ENCODE data around the gene SRGAP1.
A peak's percentile ranks its signal among the peaks of the same experiment; 100 is the strongest.

SRGAP1 gene

DNA sequence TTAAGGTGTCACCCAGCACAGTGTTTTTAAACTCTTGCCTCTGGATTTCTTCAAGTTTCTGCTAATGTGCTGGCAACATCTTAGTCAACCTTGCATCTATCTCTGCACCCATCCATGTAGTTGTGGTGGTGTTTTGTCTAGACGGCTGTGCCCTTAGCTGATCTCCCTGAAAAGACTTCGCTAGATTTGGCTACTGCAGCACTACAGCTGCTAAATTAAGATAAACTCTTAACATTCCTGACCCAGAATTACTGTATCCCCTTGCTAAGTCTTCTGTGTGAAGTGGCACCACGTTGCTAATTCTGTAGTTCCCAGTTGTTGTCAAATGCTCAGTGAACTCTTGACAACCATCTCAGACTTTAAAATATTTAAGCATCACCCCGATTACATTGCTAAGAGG, 66.8 kb downstream of the SRGAP1 start:
- H3K4me3 ChIP-seq (replicated peaks in 1 of 2; ENCODE audit: low read depth in 2 of 2, low read length in 2 of 2), result no peak overlapping the region
- no peak for TF ChIP-seq CTCF (IDR thresholded peaks at IDR 0.05; ENCODE audit: low read depth, low read length)

DNA sequence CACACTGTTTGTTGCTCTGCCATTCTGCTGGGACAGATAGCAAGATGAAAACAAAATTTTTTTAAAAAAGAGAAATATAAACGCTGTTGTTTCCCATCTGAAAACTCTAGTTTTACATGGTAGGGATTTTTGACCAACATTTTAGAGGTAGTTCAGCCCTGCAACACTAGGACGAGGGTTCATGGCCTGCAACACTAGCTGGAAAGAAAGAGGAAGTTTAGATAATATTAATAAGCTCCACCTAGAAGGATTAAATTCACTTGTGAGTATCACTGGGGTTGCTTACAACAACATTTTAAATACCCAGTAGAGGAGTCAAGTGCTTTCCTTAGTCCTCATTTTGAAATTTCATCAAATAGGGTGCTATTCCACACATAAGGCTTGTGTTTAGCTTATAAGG, 68.2 kb downstream of the SRGAP1 start:
- H3K4me3 ChIP-seq (replicated peaks in 1 of 2; ENCODE audit: low read depth in 2 of 2, low read length in 2 of 2), result no peak overlapping the region
- no peak for DNase-seq (ENCODE audit: low read depth in 2 of 2)
- TF ChIP-seq CTCF (IDR thresholded peaks at IDR 0.05; ENCODE audit: low read depth, low read length), result no peak

More for the DNA sequence above, 66.8 kb downstream of the SRGAP1 start:
- DNase-seq (ENCODE audit: low read depth in 2 of 2), result no peak

DNA sequence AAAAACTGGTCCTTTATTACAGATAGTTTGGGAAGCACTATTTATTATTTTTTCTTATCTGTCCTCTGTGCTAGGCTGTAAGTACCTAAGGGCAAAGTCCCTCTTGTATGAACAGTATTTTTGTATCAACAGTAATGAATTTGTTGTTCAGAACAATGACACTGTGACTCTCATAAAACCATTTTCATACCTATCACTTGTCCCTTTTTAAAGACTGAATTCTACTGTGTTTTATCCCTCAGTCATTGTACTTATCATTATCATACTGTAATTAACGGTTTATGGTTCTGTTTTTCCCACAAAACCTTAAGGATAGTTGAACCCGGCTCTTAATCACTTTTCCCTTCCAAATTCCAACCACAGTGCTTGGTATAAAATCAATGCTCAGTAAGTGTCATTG, 69.4 kb downstream of the SRGAP1 start:
- TF ChIP-seq CTCF (IDR thresholded peaks at IDR 0.05; ENCODE audit: low read depth, low read length), result no peak
- DNase-seq (ENCODE audit: low read depth in 2 of 2), result no peak
- H3K4me3 ChIP-seq (replicated peaks in 1 of 2; ENCODE audit: low read depth in 2 of 2, low read length in 2 of 2), result no peak overlapping the region

GRCh38 chr12:63915105-63915800, 70.8 kb downstream of the SRGAP1 start:
- peak; percentile 68 to 83 for DNase-seq (ENCODE audit: low read depth in 2 of 2)
- no peak for TF ChIP-seq CTCF (IDR thresholded peaks at IDR 0.05; ENCODE audit: low read depth, low read length)
- H3K4me3 ChIP-seq (replicated peaks in 1 of 2; ENCODE audit: low read depth in 2 of 2, low read length in 2 of 2), result no peak overlapping the region

DNA sequence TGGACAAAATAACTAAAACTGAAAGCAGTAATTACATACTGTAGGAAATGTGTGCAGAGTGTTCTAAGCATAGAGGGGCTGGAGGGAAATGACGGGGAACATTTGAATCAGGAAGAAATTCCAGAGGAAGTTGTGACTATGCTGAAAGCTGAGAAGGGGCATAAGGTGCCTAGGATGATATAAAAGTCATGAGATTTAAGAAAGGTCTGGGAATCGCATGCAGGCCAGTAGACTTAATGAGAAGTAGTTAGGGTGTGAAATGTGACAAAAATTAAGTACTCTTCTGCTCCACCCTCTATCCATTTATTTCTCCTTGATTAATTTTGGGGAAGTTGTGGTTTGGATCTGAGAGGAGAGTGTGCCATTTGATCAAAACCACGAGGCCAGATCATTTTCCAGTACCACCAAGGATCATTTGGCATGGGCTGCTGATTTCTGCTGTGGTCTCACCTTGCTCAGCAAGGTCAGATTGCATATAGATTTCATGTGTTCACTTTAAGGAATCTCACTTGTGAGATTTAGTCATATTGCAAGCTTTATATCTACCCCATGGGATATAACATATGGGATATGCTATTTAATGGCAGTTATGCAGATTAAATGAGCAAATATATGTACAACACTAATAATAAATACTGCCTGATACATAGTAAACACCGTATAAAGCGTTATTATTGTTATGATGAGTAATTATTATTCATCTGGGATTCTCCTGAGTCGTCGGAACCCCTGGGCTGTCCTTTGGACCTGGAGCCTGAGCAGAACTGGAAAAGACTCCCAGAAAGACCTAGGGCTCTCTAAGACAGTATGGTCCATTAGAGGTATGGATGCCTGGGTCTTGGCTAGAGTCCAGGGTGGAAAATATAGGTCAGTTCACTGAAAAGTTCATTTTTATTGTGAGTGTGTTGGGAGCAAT, 72.3 kb downstream of the SRGAP1 start:
- no peak overlapping the region for H3K4me3 ChIP-seq (replicated peaks in 1 of 2; ENCODE audit: low read depth in 2 of 2, low read length in 2 of 2)
- peak; percentile 64 to 75 for DNase-seq (ENCODE audit: low read depth in 2 of 2)
- no peak for TF ChIP-seq CTCF (IDR thresholded peaks at IDR 0.05; ENCODE audit: low read depth, low read length)

DNA sequence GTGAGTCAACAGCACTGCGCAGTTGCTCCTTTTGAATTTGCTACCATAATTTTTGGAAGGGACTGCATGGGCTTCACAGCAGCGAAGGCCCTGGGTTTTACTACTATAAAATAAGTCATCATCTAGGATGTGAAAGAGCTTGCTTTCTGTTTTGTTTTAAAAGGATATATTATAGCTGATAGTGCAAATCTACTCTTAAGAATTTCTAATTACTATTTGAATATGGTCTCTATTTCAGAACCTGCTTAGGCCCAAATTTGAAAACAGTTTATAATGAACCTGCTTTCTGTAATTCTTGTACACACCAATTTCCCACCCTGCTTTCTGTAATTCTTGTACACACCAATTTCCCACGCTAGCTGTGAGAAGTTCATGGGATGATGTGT, 73.0 kb downstream of the SRGAP1 start:
- no peak for DNase-seq (ENCODE audit: low read depth in 2 of 2)
- TF ChIP-seq CTCF (IDR thresholded peaks at IDR 0.05; ENCODE audit: low read depth, low read length), result no peak
- H3K4me3 ChIP-seq (replicated peaks in 1 of 2; ENCODE audit: low read depth in 2 of 2, low read length in 2 of 2), result no peak overlapping the region
